Measurements from ENCODE around the gene TMUB1.
"Not testable (repeated sequence)": the region's sequence is repeated elsewhere in the genome, so short reads cannot be mapped to it uniquely, and the experiment has no call there.

Gene TMUB1

DNA sequence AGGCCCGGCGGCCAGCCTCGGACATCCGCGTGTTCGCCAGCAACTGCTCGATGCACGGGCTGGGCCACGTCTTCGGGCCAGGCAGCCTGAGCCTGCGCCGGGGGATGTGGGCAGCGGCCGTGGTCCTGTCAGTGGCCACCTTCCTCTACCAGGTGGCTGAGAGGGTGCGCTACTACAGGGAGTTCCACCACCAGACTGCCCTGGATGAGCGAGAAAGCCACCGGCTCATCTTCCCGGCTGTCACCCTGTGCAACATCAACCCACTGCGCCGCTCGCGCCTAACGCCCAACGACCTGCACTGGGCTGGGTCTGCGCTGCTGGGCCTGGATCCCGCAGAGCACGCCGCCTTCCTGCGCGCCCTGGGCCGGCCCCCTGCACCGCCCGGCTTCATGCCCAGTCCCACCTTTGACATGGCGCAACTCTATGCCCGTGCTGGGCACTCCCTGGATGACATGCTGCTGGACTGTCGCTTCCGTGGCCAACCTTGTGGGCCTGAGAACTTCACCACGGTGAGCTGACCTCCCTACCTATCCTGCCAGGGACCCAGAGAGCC lies 34.3 kb downstream of the TMUB1 start:
- no peak for DNase-seq

DNA sequence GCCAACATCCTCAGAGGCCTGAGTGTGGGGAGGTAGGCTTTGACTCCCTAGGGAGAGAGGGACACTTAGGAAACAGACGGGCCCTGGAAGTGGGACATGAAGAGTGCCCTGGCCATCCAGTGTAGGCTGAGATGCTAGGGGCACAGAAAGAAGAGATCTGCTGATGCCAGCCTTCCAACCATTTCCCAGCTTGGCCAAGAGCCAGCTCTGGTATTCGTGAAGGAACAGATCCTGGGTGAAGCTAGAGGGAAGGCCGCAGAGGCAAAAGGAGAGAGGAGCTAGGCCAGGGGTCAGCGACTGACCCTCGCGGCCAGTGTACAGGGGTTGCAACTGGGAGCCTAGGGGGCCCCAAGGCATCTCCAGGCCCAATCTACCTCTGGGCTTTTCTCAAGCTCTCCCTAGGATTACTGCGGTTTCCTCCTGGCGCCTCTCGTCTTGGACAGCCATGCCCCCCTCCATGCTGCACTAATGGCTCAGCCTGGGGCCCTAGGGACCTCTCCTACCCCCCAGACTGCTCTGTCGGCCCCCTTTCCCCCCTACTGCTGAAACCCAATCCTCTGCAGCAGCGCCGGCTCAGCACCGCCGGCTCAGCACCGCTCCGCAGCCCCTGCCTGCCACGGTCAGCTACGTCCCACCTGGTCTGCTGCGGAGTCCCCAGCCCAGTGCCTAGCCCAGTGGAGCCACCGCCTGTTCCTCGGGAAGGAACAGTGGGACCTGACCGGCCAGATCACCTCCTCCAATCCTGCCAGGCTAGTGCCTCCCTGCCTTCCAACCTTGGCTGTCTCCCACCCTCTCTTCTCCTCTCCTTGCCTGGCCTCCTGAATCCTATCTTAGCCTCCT lies 35.1 kb downstream of the TMUB1 start, which contains the start of gene ASIC3:
TSS of gene ASIC3 (plus strand) at position 556 of the 840 bp plus-strand sequence. CDS start 355 bp downstream, outside the sequence.
- DNase-seq = no peak

DNA sequence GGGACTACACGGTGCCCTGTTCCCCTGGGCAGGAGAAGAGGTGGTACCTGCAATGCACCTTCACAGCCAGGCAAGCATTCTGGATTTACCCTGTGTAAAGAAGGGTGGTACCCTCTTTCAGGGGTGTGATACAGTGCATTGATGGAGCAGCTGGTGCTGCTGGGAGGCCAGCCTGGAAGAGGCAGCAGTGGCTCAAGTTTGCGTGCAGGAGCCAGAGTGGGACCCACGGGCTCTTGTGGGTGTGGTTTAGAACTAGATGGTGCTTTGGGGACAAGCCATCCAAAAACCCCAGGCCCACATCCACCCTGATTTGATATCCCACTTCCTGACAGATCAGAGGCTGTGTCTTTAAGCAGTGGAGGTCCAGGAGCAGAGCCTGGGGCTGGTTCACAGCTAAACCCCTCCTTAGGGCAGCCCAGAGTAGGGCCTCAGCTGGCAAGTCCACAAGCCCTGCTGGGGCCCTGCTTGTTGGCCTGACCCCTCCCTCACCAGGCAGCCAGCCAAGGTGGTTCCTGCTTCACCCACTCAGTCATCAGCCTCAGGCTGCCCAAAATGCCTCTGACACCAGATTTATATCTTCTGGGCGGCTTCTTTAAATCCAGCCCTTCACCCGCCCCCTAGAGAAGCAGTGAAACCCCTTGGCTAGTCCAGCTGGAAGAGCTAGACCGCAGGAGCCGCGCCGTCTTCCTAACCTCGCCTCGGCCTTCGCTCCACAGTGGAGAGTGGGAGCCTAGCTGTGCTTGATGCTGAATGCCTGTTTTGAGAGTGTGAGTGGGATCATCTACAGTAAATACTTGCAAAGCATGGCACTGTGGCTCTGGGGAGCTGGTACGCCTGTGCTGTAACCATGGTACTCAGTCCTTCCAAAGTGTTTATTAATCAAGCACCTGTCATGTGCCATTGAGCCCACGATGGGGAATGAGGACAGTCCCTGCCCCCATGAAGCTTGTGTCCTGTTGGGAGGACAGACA lies 36.4 kb downstream of the TMUB1 start:
- DNase-seq = no peak

DNA sequence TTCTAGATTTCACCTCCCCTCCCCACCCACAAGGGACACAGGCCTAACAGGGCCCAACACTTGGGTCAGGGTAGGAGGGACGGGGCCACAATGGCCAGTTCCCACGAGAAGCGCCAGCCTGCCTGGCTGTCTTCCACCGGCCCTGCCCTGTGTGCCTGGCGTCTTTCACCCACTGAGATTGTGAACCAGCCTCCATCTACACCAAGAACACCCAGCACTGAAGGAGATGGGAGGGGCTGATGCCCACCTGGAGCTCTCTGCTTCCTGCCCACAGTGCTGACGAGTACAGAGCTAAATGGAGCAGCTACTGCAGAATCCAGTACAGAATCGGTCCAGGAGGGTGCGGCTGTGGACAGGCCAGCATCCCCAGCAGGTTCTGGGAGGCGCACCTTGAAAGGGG lies 37.3 kb downstream of the TMUB1 start:
- DNase-seq = no peak

DNA sequence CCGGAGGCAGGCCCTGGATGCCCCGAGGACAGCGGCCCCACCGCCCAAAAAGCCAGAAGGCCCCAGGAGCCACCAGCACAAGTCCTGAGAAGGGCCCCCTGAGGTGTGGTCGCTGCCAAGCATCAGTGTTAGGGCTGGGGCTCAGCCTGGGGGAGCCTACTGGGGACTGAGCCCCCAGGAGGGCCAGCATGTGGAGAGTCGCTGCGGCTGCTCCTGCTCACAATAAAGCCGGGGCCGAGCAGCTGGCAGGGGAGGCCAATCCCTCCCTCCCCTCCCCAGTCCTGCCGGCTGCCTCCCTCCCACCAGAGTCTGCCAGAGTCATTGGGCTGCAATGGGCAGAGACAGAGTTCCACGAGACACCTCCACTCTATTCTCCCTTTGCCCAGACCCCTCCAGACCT lies 38.0 kb downstream of the TMUB1 start:
- DNase-seq = no peak

DNA sequence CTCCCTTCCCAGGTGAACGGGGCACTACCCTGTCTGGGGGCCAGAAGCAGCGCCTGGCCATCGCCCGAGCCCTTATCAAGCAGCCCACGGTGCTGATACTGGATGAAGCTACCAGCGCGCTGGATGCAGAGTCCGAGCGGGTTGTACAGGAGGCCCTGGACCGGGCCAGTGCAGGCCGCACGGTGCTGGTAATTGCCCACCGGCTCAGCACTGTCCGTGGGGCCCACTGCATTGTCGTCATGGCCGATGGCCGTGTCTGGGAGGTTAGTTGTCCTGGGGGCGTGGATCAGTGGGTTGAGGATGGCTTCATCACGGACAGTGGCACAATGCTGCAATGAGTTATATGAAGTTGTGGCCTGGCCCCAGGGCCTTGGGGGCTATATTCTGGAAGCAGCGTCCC lies 39.3 kb downstream of the TMUB1 start:
- DNase-seq = no peak

DNA sequence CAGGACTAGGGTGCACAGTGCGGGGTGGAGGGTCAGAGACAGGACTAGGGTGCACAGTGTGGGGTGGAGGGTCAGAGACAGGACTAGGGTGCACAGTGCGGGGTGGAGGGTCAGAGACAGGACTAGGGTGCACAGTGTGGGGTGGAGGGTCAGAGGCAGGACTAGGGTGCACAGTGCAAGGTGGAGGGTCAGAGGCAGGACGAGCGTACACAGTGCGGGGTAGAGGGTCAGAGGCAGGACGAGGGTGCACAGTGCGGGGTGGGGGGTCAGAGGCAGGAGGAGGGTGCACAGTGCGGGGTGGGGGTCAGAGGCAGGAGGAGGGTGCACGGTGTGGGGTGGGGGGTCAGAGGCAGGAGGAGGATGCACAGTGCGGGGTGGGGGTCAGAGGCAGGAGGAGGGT lies 39.8 kb downstream of the TMUB1 start:
- DNase-seq = not testable (repeated sequence)

DNA sequence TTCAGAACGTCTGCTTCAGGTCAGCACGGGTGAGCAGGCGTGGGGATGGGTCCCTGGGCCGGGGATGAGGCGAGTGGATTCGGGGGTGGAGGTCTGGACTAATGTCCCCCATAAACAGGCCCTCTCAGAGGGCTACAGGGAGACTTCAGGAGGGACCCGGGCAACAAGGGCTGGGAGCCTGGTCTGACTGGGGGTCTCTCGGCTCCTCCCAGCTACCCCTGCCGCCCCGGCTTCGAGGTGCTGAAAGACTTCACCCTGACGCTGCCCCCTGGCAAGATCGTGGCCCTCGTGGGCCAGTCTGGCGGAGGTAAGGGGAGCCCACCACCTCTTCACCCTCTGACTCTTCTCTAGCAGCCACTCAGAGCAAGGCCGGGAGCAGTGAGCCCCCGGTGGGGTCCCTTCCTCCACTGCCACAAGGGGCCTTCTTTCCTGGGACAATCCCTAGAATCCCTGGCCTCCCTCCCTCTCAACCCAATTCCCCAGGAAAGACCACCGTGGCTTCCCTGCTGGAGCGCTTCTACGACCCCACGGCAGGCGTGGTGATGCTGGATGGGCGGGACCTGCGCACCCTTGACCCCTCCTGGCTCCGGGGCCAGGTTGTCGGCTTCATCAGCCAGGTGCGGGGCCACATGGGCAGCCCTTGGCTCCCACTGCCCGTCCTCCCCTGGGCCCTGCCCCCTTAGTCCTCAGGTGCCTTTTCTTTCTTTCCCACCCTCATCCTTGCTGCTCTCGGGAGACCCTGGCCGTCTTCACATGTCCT lies 42.5 kb downstream of the TMUB1 start:
- no peak for DNase-seq

DNA sequence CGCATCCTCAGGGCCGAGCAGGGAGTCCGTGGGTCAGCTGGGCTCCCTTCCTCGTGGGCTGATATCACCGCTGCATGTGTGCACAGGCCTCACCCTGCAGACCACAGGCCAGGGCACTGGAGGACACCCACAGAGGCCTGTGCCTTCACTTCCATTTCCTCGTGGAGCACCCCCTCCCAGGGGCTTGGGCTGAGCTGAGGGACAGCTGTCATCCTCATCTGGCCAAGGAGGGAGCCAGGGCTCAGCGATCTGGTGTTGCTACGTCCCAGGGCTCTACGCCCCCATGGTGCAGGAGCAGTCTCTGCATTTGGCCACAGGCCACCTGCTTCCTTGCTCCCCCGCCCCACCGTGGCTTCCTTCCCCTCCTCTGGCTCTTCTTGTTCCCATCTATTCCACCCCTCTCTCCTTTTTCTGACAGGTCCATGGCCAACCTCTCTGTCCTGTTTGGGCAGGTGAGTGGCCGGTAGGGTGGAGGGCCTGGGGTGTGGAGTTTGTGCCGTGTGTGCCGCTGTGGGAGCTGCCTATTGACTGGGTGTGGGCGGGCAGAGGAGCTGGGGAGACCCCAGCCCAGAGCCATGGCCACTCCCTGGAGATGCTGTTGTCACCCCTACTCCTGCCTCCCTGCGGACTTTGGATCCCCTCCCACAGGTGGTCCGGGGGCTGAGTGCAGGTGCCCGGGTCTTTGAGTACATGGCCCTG lies 43.3 kb downstream of the TMUB1 start:
- DNase-seq = no peak

DNA sequence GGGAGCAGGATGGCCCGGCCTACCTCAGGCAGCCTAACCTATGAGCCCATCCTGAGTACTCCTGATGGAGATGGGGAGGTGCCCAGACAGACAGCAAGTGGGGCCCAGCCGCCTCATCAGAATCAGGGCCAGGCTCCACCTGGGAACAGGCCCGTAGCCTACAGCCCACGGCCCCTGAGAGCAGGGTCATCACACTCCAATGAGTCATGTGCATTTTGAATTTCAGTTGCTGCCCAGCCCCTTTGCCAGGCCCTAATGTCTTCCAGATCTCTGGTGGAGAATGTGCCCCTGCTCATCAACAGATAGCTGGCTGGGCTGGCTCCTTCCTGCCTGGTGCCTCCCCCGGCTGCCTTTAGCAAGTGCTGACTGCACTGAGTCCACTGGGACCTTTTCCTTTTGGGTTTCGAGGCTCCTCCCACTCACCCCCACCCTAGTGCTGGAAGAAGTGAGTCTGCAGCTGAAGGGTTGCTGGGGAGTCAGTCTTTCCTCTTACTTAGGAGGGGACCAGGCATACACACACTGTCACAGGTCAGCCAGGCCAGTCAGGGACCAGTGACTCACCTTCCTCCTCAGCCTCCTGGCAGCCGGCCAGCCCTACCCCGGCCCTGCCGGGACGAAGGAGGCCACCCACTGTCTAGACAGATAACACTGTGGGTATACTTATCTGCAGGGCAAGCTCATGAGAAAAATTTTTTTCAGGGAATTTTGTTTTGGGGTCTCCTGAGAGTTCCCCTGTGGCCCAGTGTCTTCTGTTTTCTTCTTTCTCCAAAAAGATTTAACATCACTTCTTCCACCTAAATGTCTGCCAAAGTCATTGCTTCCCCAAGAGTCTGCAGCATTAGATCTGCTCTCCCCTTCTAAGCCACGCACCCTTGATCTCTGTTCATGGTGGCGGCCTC lies 44.1 kb downstream of the TMUB1 start:
- peak; percentile 46 for DNase-seq

DNA sequence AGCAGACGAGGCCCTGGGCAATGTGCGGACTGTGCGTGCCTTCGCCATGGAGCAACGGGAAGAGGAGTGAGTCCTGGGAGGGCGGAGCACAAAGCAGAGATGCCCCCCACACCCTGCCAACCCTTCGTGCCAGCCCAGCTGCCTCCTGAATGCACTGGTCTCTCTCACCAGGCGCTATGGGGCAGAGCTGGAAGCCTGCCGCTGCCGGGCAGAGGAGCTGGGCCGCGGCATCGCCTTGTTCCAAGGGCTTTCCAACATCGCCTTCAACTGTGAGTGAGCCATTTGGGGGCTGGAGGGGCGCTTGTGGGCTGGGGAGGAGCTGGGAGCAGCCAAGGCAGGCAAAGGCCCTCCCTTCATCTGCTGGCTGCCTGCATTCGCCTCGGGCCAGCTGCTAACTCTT lies 47.4 kb downstream of the TMUB1 start:
- no peak for DNase-seq

DNA sequence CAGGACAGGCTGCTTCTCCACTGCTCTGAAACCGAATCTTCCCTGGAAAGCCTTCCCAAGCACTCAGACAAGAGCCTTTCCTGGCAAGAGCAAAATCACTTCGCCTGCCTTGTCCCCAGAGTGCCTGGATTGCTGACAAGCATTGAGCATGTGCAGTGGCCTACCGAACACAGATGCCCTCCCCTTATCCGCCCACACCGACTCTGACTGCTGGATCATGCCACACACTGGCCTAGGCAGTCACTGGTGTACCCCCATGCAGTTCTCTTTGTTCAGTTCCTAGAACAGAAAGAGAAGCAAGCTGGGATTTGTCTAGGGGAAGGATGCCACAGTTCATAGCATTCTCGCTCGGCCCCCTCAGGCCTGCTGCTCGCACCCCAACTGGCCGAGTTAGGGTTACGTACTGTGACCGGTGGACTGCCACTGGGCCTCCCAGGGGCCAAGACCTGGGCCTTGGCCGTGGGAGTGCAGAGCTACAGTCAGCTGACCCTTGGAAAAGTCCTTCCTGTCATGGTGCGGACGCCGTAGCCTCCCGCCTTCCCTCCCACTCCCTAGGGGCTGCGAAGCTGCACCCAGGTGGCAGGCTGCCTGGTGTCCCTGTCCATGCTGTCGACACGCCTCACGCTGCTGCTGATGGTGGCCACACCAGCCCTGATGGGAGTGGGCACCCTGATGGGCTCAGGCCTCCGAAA lies 48.1 kb downstream of the TMUB1 start:
- DNase-seq = no peak

DNA sequence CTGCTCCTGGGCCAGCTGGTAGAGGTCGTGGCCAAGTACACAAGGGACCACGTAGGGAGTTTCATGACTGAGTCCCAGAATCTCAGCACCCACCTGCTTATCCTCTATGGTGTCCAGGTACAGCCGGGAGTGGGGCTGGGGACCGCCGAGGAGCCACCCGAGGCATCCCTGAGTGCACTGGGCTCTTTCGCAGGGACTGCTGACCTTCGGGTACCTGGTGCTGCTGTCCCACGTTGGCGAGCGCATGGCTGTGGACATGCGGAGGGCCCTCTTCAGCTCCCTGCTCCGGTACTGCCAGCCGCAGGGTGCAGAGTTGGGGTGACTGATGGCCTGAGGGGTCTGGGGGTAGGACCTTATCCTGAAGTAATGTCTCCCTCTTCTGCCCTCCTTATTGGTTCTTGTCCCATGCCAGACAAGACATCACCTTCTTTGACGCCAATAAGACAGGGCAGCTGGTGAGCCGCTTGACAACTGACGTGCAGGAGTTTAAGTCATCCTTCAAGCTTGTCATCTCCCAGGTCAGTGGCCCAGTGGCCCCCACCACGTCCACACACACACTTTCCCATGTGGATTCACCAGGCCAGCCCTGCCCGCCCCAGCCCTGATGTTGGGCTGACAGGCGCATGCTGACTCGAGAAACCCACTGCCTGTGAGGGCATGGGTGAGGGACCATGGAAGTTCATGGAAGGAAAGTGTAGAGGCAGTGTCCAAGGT lies 48.8 kb downstream of the TMUB1 start:
- DNase-seq = no peak

DNA sequence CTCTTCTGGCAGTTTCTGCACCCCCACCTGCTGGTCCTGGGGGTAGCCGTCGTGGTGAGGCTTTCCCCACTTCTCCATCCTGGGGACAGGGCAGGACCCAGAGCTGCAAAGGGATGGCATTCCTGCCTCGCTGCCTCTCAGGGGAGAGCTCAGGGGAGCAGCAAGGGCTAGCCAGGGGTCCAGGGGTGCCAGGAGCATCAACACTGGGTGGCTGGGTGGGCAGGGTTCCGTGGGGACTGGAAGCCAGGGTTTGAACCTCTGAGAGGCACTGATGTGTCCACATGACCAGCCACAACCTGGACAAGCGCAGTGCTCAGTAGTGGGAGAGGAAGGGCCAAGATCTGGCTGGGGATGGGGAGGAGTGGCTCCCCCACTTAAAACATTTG lies 49.4 kb downstream of the TMUB1 start:
- no peak for DNase-seq

DNA sequence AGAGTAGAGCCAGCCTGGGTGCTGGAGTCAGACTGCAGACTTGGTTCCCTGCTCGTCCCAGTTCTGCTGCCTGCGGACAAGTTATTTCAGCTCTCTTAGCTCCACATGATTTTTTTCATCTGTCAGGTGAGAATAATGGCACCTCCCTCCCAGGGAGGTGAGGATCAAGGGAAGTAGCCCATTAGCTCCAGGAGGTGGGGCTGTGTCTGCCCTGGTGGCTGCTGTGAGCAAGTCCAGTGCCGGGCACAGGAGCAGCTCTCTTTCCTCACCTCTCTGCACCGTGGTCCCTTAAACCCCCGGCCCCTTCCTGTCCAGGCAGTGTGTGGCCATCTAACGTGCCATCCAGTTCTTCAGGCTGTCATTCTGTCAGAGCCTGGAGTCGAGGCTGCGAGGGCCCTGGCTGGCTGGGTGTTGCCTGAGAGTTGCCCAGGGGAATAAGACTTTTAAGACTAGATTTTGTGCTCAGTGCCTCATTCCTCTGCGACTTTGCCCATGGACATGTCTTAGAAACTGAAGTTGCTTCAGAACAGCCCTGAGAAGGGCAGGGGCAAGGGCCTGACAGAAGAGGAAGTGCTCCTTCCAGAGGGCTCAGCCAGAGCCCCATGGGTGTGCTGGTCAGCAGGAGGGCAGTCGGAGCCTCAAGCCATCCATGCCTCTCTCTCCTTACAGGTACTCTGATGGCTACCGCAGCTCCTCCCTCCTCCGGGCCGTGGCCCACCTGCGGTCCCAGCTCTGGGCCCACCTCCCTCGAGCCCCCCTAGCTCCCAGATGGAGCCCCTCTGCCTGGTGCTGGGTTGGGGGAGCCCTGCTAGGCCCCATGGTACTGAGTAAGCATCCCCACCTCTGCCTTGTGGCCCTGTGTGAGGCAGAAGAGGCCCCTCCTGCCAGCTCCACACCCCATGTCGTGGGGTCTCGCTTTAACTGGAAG lies 50.1 kb downstream of the TMUB1 start:
- no peak for DNase-seq

Data from activated CD4-positive, alpha-beta T cell treated with anti-CD3 and anti-CD28 coated beads for 1 hour (primary cell).